SK-N-DZ (cell line): Measurements from ENCODE around the gene SPECC1. TPM values are rescaled to one million over a fixed set of nuclear protein-coding genes. Genes with fewer than 3 reads are reported as not detected.
"Not testable (repeated sequence)": the region's sequence is repeated elsewhere in the genome, so short reads cannot be mapped to it uniquely, and the experiment has no call there.

Experiments used
- DNase-seq: peaks from one replicate; pipeline ENCODE4 v3.0.0-alpha.2; 2015; ENCODE audit warnings: low spot score
- polyA plus RNA-seq, 2 experiments: library from polyadenylated mRNA; depleted of rRNA; stranded (reverse); fragments of >200 nt; gene quantifications; 2 replicates each; pipeline ENCODE4 v1.2.3, GENCODE V29; 2014

Gene SPECC1, protein sequence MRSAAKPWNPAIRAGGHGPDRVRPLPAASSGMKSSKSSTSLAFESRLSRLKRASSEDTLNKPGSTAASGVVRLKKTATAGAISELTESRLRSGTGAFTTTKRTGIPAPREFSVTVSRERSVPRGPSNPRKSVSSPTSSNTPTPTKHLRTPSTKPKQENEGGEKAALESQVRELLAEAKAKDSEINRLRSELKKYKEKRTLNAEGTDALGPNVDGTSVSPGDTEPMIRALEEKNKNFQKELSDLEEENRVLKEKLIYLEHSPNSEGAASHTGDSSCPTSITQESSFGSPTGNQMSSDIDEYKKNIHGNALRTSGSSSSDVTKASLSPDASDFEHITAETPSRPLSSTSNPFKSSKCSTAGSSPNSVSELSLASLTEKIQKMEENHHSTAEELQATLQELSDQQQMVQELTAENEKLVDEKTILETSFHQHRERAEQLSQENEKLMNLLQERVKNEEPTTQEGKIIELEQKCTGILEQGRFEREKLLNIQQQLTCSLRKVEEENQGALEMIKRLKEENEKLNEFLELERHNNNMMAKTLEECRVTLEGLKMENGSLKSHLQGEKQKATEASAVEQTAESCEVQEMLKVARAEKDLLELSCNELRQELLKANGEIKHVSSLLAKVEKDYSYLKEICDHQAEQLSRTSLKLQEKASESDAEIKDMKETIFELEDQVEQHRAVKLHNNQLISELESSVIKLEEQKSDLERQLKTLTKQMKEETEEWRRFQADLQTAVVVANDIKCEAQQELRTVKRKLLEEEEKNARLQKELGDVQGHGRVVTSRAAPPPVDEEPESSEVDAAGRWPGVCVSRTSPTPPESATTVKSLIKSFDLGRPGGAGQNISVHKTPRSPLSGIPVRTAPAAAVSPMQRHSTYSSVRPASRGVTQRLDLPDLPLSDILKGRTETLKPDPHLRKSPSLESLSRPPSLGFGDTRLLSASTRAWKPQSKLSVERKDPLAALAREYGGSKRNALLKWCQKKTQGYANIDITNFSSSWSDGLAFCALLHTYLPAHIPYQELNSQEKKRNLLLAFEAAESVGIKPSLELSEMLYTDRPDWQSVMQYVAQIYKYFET
- 13.0 and 15.9 TPM in 2 replicates for polyA plus RNA-seq (2014; cell fraction: cytosol; rRNA removed)
- polyA plus RNA-seq (2014; cell fraction: nucleus; rRNA removed): 14.6 and 16.0 TPM in 2 replicates

DNA sequence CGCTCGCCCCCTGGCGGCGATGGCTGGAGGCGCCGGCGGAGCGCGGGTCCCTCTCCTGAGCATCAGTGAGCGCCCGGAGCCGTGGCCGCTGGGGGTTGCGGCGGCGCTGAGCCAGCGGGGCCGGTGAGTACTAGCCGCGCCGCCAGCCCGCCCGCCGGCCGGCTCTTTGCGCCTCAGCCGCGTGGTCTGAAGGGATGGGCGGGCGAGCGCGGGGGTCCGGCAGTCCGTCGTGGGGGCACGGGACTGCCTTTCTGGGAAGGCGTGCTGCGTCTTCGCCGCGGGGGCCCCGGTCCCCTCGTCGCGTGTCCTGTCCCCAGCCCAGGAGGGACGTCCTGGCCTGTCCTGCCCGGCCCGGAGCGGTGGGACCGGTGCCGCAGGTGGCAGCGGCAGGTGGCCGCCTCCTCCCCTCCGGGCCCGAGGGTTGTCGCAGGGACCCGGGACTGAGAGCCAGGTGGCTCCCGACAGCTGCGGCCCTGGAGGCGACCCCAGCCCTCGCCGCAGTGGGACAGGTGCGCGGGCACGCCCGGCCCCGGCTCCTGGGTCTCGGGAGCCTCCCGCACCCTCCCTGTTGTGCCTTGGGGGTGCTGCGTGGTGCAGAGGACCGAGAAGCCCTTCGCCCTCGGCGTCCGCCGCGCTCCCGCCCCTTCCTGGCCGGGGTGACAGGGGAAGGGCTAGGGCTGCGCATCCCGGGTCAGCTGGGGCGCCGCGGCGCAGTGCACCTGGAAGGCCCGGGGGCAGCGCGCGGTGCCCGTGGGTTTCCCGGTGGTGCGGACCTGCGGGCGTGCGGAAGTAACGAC lies at the start of gene SPECC1:
TSS of gene SPECC1 (plus strand) at position 58 of the 797 bp plus-strand sequence. CDS start 87,293 bp downstream, outside the sequence.
- peak; percentile 81 for DNase-seq

GRCh38 chr17:19962954-19963353 lies 46.2 kb upstream of the SPECC1 start:
- not testable (repeated sequence) for DNase-seq

DNA sequence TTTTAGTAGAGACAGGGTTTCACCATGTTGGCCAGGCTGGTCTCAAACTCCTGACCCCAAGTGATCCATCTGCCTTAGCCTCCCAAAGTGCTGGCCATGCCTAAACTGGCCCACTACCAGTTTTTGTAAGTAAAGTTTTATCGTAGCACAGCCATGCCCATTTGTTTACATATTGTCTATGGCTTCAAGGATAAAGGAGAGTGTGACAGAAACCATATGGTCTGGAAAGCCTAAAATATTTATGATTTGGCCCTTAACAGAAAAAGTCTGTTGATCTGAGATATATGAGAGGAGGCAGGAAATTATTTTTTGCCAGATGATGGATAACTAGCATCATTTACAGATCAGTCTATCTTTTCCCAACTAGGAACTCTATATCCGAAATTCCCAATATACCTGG lies 36.0 kb upstream of the SPECC1 start:
- no peak for DNase-seq

DNA sequence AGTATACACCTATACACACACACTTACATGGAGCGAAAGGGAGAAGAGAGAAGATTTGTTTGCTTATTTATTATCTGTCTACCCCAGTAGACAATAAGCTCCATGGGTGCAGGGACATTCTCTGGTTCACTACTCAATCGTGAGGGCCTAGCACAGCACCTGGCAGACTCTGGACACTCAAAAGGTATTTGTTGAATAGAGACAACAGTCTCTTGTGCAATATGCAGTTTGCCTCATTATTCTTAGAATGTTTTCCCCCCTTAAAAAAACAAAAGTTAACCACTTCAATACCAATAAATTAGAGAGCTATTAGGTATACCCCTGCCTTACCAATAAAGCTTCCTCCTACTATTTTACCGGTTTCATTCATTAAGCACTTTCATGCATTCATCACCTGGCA lies 33.6 kb upstream of the SPECC1 start:
- no peak for DNase-seq

DNA sequence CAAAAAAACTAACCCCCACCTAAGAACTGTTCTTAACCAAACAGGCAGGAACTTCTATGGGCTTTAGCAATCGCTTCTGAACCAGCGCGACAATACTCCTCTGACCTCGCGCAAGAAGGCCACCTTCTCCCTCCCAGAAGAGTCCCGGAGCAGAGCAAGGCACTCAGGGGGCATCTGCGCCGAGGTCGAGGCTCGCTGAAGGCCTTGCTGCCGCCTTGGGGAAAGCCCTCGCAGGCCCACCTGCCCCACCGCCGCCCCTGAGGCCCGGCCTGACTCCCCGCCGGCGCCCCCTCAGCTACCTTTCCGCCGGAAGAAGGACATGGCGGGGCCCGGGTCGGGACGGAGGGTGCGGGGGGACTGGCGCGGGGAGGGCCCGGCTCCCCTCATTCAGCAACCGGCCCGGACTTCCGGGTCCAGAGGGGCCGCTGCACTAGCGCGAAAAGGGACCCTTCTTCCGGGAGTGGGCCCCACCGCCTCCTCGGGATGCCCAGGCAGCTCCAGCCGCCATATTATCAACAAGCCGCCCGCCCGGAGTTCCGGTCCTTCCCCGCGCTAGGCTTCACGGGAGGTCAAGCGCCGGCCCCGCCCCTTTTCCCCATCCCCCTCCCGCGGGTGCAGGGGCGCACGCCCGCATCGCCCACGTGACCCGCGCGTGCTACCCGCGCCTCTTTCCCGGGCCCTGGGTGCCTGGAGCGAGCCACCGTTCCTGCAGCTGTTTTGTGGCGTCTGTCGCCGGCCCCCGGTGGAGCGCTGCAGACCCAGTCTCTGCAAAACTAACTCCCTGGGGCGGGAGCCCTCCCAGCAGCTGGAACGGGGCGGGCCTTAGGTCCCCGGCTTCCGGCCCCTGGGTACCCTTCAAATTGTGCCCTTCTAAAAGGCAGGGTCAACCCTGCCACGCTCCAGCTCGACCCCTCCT lies 31.6 kb upstream of the SPECC1 start, which contains the start of gene AKAP10:
TSS of gene AKAP10 (minus strand) at position 536 of the 916 bp plus-strand sequence. CDS start at position 387, 149 bp downstream.
- DNase-seq: peak; percentile 91

- DNase-seq: no peak
Observed at GRCh38 chr17:19978209-19978802, 30.9 kb upstream of the SPECC1 start.

DNA sequence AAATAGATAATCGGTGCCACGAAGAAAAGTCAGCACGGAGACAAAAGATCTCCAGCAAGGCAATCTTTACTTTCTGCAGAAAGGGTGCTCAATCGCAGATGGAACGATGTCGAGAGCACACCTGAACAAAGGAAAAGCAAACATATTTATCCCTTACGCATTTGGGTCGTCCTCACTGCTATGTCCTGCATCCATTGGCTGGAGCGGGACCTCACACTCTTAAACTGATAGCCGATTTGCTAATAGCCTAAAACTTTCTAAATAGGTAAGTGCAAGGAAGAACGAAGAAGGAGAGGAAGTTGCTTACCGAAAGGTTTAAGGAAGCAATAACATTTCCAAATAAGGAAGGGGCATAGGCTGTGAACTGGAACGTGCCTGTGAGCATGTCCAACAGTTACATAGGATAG lies 30.4 kb upstream of the SPECC1 start:
- DNase-seq: no peak

DNA sequence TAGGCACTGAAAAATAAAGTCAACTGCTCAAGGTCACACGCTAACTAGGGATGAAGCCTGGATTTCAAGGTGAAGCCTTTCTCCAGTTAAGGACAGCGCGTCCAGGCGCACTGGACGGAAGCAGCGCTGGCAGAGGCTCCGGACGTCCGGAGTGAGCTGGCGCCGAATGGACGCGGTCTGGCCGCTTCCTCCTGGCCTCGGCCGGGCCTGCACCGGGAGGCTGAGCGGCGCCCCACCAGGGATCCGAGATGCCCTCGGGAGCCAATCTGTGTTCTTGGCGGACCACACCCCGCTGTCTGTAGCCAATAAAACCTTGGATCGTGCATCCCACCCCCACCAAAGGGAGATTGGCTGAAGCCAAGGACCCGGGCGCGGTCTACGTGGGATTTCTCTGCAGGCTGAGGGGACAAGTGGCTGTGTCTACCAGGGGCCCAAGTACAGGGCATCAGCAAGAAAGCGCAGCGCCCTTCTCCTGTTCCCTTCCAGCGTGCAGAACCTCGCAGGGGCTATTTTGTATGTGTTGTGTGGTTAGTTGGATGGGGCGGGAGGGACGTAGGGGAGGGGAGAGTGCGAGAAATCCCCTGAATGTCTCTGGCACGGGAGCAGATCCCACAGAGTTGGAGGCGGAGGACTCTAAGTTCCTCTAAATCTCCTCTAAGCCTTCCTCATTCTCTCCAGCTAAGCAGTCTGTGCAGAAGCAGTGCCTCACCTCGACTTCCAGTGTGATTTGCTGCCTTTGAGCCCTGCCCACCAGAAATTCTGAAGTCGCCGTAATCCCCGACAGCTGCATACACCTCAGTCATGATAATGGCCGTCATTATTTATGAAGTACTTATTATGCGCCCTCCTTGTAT lies 29.0 kb upstream of the SPECC1 start:
- DNase-seq: no peak

- peak; percentile 43 for DNase-seq
Observed at GRCh38 chr17:19986941-19987861, 22.0 kb upstream of the SPECC1 start.

DNA sequence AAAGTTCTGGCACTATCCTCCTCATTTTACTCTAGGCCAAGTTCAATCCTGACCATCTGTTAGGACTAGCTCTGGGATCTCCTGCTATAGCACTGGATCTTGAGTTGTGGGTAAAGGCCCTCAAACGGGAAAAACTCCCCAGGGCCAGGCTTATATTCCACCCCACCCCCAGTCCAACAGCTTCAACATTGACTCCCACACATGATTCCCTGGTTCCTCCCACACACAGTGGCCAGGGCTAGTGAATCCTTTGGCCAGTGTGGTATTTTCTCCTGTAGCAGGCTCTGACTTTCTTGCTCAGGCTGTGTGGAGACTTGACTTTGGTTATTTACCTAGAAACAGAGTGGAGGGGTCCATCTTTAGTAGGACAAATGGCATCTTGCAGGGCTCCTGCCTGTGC lies 21.3 kb upstream of the SPECC1 start:
- no peak for DNase-seq

- no peak for DNase-seq
Observed at GRCh38 chr17:19991252-19991885, 17.8 kb upstream of the SPECC1 start.

GRCh38 chr17:19992803-19993713 lies 16.1 kb upstream of the SPECC1 start:
- DNase-seq: peak; percentile 90

DNA sequence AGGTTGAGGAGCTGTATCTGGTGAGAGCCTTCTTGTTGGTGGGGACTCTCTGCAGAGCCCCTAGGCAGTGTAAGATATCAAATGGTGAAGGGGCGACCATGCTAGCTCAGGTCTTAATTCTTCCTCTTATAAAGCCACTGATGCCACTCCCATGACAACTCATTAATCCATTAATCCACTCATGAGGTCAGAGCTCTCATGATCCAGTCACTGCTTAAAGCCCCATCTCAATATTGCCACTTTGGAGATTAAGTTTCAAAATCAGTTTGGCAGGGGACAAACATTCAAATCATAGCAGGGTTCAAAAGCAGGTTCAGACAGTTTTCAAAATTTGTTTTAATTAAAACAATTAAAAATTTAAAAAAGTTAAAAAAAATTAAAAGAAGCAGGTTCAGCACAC lies 13.1 kb upstream of the SPECC1 start:
- DNase-seq: no peak

DNA sequence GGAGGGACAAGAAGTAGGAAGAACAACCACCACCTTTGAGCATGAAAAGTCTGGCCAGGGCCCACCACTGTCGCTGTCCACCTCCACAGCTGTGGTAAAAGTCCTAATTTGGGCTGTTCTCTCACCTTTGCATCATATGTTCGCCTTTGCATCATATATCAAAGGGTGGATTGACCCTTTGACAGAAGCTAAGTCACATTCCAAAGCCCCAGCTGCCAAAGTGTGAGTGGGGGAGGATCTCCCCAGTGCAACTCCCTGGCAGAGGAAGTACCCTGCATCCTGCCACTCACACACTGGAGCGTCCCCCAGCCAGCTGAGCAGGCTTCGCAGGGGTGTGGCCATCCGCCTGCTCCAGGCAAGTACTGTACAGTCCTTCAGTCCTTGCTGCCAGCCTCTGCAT lies 12.7 kb upstream of the SPECC1 start:
- DNase-seq: no peak

DNA sequence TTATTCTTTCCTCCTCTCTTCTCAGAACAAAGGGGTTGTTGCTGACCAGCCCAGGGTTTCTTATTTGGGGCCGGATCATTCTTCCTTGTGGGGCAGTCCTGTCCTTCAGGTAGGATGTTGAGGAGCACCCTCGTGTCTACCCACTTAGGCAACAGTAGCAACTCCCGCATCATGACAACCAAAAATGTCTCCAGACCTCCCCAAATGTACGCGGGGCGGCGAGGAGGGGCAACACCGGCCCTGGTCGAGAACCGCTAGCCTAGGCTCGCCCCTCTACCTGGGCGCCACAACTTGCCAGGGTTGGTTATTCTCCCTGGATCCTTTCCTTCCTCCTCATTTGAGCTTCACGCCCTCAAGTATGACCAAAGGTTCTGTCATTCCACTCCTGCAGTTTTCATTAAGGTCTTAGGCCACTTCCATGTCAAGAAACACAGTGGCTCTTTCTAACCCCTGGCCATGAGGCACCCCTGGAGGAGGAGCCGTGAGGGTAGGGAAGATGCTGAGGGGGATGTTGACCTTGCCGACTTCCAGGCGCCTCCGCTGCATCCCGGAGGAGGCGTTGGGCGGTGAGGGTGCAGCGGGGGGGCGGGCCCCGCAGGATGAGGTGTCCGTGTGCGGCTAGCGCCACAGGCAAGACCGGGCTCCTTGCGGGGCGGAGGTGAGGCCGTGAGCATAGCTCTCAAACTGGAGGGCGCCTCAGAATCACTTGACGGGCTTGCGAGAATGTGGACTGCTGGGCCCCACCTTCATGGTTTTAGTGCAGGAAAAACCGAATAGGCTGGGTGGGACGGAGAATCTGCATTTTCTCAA lies 712 bp upstream of the SPECC1 start:
- peak; percentile 38 for DNase-seq
